ENCODE results near the gene PDS5A.

GRCh38 chr4:39846705-39847104 is 131.0 kb downstream of the PDS5A start:
- TF ChIP-seq REST (IDR thresholded peaks at IDR 0.05; ENCODE audit: insufficient replicate concordance, low read depth) (no peak), POLR2AphosphoS5 (IDR thresholded peaks at IDR 0.05; ENCODE audit: low read depth) (no peak)

All from HL-60 (cell line).